Left forelimb (tissue), 1 donor: ENCODE measurements around the gene SRSF7.
"Not testable (repeated sequence)": the region's sequence is repeated elsewhere in the genome, so short reads cannot be mapped to it uniquely, and the experiment has no call there.

Experiments used
- DNase-seq: peaks from one replicate; pipeline ENCODE4 v3.0.0-alpha.2; 2018; ENCODE audit warnings: low spot score

Gene SRSF7

DNA sequence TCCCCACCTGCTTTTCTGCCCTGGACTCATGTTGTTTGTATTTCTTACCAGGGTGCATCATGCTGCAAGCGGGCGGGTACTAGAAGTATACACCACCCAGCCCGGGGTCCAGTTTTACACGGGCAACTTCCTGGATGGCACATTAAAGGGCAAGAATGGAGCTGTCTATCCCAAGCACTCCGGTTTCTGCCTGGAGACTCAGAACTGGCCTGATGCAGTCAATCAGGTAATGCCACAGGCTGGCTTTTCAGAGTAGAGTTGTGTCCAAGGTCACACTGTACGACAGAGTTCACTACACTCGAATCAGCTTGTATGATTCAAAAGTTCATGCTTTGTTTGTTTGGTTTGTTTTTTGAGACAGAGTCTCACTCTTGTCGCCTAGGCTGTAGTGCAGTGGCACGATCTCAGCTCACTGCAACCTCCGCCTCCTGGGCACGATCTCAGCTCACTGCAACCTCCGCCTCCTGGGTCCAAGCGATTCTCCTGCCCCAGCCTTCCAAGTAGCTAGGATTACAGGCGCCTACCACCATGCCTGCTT lies 19.4 kb downstream of the SRSF7 start:
- DNase-seq: peak; percentile 50

GRCh38 chr2:38731090-38731489 lies 20.1 kb downstream of the SRSF7 start:
- no peak for DNase-seq

DNA sequence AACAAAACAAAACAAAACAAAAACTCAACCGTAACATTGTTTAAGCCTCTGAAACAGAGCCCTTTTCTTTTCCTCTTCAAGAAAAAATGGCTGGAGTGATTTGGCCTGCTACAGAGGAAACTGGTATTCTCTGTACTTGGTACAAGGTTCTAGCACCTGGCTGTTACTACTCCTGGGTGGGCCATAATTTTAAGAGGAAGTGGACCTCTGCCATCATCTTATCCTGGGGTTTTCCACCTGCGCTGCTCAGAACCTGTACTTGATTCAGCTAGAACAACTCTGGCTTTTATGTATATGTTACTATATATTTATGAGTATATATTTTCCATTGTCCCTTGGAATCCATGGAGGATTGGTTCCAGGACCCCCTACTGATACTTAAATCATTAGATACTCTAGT lies 22.5 kb downstream of the SRSF7 start:
- DNase-seq: no peak

DNA sequence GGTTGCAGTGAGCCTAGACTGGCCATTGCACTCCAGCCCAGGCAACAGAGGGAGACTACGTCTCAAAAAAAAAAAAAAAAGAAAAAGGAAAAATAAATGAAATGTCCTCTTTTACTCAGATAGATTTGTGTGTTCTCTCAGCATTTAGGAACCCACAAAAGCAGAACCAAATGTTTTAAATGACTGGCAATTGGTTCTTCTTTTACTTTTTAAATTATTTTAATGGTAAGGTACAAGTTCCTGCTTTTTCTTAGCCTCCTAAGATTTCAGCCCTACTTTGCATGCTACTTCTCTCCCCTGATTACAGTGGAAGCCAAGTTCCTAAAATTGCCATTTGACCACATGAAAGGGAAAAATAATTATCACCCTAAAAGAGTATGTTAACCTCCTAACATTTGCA lies 23.5 kb downstream of the SRSF7 start:
- DNase-seq: no peak

GRCh38 chr2:38723173-38723572 lies 28.0 kb downstream of the SRSF7 start:
- DNase-seq: peak; percentile 65

DNA sequence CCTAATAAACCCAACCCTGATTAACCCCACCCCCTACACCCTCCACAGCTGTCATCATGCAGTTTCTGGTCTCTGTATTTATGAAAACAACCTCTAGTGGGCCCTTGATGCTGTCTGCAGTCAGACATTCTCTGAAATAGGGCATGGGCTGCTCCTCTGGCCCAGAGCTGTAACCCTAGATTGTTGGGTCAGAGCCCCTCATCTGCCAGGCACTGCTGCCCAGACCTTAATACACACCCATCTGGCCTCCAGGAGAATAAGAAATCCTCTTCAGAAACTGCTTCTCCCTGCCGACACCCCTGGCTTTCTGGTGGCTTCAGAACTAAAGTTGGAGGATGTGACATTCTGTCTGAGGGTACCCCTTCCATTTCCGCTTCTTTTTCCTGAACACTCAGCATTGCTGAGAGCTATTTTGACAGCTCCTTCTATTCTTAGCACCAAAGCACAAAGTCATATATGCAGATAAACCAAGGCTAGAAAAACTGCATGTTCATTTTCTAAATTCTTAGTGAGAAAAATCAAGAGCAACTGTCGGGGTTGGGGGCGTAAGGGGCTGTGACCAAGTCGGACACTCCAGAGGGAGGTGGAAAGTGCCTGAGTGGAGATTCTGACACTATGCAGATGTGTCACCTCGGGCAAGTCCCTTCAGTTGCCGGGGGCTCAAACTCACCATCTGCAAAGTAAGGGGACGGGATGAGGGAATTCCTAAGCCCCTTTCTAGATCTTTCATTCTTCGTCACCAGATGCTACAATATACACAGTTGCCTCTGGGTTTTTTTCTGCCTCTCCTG lies 28.7 kb downstream of the SRSF7 start:
- DNase-seq: peak; percentile 45

GRCh38 chr2:38720613-38721241 lies 30.4 kb downstream of the SRSF7 start:
- DNase-seq: peak; percentile 83

GRCh38 chr2:38719706-38720105 lies 31.5 kb downstream of the SRSF7 start:
- no peak for DNase-seq

GRCh38 chr2:38718601-38719000 lies 32.6 kb downstream of the SRSF7 start:
- DNase-seq: no peak

DNA sequence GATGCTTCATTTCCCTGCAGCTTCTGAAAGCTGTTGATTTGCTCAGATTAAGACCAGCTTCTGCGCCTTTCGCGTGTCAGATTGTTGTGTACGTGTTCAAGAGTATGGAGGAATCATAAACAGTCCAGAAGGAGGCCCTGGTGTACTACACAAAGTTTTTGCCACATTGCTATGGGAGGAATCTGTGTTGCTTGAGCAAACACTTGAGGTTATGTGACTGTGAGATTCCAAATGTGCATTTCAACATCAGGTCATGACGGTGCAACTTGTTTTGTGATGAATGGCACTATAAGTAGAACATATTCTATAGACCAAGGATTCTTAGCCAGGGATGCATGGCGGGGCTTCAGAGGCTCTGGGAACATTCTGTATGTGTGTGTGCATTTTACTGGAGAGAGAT lies 35.0 kb downstream of the SRSF7 start:
- no peak for DNase-seq

DNA sequence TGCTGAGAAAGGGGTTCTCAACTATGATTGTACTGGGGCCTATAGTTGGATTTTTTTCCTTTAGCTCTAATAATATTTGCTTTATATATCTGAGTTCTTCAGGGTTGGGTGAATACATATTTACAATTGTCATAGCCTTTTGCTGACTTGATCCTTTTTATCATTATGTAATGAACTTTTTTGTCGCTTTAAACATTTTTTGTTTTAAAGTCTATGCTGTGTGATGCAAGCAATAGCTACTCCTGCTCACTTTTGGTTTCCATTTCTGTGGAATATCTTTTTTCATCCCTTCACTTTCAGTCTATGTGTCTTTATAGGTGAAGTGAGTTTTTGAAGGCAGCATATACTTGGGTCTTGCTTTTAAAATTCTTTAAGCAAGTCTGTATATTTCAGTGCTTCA lies 36.2 kb downstream of the SRSF7 start:
- DNase-seq: not testable (repeated sequence)

DNA sequence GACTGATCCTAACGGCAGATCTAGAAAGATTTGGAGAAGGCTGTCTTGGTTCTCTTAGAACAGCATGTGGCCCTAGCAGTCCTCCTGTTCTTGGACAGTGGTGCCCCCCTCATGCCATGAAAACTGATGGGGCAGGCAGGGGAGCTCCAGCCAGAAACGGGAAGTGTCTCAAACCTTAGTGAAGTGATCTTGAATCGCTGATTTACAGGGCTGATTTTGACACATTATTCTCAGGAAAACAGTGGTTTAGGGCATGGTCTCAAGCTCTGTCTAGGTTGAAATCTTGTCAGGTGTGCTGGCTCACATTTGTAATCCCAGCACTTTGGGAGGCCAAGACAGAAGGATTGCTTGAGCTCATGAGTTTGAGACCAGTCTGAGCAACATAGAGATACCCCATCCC lies 37.8 kb downstream of the SRSF7 start:
- no peak for DNase-seq

DNA sequence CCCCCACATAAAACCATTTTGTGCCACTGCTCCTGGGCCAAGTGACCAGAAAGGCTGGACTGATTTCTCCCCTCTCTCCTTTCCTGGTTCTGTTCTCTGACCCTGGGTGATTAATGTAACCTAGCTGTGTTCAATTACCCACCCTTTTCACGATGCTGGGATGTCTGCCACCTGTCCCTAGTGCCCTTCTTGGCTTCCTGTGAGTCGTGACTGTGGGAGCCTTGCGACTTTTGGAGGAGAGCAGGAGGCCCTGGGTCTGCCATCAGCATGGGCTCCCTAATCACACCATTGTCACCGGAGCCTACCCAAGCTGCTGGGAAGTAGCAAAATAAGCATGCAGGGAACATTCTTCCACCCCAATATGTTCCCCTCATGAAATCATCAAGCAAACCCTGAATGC lies 38.3 kb downstream of the SRSF7 start:
- DNase-seq: no peak

GRCh38 chr2:38712413-38712812 lies 38.7 kb downstream of the SRSF7 start:
- no peak for DNase-seq

- no peak for DNase-seq
These were observed 39.6 kb downstream of the SRSF7 start for GRCh38 chr2:38711558-38711957.

GRCh38 chr2:38709567-38710194 lies 41.5 kb downstream of the SRSF7 start:
- no peak for DNase-seq

DNA sequence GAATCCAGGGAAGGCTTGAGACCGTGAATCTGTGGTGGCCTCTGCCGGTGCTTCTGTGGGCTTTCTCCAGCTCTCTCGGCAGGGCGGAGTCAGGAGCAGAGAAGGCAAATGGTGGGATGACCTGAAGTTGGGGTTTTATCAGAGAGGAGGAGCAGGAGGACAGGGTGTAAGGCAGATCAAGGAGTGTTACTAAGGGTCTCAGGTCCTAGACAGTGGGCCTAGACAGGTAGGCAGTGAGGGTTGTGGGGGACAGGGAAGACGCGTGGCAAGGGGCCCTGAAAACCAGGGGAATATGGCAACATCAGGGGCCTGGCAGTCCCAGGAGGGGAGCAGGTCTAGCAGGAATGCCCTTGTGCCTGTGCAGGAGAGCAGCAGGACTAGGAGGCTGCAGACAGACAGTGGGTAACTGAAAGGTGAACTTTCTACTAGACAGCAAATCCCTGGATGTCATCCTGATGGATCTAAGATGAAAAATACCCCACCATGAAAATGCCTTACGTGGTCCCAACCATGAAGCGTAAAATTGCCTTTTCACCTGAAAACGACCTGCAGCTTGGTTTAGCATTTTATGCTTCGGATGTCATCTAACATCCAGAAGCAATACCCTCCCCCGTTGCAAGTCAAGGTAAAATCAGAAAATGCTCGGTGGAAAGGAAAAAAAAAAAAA lies 42.1 kb downstream of the SRSF7 start:
- DNase-seq: no peak

- DNase-seq: not testable (repeated sequence)
These were observed 42.7 kb downstream of the SRSF7 start for GRCh38 chr2:38708491-38708890.

DNA sequence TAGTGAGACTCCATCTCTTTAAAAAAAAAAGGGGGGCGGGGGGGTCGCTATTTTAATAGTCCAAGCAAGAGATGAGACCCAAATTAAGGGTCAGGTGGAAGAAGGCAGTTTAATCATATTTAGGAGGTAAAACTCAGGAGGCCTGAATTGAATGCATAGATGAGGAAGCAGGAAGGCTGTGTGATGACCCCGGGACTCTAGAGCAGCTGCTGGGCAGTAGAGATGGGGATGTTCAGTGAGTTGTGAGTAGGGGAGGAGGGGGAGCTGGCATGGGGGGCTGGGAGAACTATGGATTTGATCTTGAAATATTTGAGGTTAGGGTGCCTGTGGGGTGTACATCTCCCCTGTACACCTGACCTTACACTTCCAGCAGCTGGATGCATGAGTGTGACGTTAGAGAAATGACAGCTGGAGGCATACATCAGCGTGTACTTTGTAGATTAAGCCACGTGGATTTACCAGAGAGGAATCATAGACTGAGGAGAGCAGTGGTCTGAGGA lies 44.3 kb downstream of the SRSF7 start:
- no peak for DNase-seq

GRCh38 chr2:38704664-38705063 lies 46.5 kb downstream of the SRSF7 start:
- no peak for DNase-seq

DNA sequence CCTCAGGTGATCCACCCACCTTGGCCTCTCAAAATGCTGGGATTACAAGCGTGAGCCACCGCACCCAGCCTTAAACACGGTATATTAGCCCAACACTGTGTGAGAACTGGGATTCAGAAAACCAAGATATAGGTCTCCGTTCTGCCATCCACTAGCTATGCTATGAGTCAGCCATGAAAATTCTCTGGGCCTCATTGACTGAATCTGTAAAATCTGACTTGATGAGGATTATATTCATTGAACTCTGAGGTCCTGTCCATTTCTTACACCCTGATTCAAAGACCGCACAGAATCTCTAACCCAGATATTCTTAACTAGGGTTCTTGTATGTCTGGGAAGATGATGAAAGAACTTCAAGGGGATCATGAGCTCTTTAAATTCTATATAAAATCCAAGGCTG lies 47.8 kb downstream of the SRSF7 start:
- not testable (repeated sequence) for DNase-seq

DNA sequence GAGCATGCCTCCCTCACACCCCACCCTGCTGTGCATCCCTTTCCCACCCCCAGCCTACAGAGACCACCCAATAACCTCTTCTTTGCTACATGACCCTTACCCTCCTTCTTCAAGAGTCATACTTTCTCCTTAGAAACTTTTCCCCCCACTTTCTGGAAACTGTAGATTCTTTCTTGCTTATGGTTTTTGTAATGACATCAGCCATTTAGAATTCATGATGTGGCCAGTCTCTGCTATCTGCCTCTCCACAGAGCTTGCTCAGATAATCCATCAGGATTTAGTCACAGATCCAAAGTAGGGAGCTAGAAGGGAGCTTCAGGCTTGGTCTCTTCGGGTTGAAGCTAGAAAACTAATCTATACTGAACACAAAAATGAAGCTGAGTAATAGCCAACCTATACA lies 48.7 kb downstream of the SRSF7 start:
- no peak for DNase-seq
